ENCODE data around the gene PTGES3L.
"Not testable (repeated sequence)": the region's sequence is repeated elsewhere in the genome, so short reads cannot be mapped to it uniquely, and the experiment has no call there.

The PTGES3L gene

DNA sequence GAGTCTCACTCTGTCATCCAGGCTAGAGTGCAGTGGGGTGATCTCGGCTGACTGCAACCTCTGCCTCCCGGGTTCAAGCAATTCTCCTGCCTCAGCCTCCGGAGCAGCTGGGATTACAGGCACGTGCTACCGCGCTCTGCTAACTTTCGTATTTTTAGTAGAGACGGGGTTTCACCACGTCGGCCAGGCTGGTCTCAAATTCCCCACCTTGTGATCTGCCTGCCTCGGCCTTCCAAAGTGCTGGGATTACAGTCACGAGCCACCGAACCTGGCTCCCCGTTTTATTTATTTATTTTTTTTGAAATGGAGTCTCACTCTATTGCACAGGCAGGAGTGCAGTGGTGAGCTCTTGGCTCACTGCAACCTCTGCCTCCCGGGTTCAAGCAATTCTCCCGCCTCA lies 4.2 kb downstream of the PTGES3L start:
- not testable (repeated sequence) for DNase-seq

DNA sequence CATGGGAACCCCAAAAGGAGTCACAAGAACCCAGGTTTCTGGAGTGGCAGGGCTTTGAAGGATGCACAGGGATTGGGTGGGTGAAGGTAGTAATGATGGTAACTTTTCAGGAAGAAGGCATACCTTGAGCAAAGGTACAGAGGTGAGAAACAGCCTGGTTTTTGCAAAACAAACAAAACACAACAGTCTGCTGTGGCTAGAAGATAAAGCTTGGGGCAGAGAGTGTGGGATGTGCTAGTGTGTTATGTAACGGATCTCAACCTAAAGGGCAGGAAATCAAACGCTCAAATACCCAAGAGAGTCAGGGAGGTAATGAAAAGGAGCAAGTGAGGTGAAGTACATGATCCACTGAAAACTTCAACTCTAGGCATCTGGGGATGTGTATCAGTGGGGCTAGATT lies 4.6 kb downstream of the PTGES3L start:
- no peak for DNase-seq

DNA sequence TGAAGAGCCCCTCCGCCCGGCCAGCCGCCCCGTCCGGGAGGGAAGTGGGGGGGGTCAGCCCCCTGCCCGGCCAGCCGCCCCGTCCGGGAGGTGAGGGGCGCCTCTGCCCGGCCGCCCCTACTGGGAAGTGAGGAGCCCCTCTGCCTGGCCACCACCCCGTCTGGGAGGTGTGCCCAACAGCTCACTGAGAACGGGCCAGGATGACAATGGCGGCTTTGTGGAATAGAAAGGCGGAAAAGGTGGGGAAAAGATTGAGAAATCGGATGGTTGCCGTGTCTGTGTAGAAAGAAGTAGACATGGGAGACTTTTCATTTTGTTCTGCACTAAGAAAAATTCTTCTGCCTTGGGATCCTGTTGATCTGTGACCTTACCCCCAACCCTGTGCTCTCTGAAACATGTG lies 6.6 kb downstream of the PTGES3L start:
- DNase-seq = not testable (repeated sequence)

DNA sequence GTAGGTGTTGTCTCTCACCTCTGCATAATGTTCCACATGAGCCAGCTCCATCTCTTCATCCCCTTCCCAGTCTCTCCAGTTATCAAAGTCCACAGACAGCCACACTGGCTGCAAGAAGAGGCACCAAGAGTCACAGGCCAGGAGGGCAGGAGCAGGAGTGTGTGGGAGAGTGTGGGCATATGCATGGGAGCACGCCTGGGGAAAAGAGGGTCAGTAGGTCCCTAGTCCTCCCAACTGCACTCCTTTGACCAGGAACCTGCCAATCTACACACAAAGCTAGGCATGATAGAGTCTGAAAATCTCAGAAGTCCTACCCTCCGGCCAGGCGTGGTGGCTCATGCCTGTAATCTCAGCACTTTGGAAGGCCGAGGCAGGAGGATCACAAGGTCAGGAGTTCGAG lies 8.3 kb downstream of the PTGES3L start:
- DNase-seq = no peak

DNA sequence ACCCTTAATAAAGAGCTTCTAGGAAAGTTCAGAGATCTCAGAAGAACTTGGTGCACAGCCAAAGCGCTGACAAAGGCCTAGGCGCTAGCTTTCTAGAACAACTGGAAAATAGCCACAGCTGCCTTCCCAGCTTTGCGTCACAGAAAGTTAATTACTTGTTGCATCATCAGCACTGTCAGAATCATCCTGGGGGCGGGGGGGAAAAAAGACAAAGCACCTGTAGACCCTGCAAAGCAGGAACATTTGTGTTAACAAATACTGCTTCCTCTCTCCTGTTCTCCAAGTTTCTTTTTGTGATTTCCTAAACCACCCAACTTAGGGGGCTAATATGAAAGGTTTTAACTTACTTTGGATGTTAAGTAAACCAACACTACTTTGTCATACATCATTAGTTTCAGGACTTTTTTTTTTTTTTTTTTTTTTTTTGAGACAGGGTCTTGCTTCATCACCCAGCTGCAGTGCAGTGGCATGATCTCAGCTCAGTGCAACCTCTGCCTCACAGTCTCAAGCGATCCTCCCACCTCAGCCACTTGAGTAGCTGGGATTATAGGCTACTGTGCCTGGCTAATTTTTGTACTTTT lies 10.8 kb downstream of the PTGES3L start:
- peak in 1 of 3 experiments; percentile 18 for DNase-seq

DNA sequence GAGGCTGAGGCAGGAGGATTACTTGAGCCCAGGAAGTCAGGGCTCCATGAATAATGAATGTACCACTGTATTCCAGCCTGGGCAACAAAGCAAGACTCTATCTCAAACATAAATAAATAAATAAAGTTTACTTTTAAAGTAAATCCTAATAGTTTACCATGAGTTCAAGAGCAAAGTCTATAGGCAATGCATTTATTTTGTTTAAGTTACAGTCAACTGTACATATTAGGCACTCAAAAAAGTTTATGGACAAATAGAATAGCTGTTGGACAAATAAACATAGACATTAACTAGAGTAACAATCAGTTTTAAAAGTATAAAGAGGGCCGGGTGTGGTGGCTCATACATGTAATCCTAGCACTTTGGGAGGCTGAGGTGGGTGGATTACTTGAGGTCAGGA lies 12.0 kb downstream of the PTGES3L start:
- no peak for DNase-seq

DNA sequence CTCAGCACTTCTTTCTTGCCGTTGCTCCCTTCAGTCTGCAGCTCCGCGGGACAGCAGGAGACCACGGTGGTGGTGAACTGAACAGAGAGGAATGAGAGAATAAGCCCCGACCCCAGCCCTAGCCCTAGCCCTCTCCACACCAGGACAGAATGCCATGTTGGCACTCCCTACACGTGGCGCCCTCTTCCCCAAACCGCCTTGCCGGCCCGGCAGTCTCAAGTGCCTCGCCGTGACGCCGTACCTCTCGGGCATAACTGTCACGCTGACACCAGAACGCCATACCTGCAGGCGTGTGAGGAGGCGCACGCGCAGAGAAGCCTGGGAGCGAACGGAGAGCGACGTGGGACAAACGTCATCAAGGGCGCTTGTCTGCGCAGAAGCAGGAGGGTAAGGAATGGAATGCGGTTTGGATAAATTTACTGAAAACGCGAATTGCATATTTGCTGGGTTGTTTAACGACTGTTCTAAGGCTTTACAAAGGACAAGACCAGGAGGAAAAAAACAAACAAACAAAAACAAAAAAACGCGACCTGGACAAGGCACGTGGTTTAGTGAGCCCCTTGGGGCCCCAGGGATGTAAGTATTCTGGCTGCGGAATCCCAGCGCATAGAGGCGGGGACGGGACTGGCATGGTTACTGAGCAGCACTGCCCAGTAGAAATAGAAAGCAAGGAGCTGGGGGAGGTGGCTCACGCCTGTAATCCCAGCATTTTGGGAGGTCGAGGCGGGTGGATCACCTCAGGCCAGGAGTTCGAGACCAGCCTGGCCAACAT lies 15.5 kb downstream of the PTGES3L start, which contains the start of gene AARSD1:
Gene AARSD1 (minus strand): TSS at position 294 of the 772 bp plus-strand sequence. CDS start 14 bp downstream, at position 280.
- peak; percentile 91 to 95 (median 95) for DNase-seq

DNA sequence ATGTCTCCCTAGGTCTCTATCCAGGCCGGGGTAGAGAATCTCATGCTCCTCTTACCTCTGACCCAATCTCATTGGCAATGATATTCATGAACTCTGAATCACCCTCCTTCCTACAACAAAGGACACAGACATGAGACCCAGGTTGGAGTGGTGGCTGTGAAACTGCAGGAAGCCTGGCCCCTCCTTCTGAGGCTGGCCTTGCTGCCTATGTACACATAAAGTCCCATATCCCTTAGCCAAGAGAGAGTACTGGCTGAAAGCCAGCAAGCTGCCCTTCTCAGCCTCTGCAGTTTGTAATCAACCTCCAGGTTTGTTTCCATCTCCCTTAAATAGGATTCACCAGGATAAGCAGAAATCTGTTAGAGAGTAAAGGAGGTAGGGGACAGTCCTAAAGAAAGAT lies 26.2 kb downstream of the PTGES3L start:
- DNase-seq = no peak

DNA sequence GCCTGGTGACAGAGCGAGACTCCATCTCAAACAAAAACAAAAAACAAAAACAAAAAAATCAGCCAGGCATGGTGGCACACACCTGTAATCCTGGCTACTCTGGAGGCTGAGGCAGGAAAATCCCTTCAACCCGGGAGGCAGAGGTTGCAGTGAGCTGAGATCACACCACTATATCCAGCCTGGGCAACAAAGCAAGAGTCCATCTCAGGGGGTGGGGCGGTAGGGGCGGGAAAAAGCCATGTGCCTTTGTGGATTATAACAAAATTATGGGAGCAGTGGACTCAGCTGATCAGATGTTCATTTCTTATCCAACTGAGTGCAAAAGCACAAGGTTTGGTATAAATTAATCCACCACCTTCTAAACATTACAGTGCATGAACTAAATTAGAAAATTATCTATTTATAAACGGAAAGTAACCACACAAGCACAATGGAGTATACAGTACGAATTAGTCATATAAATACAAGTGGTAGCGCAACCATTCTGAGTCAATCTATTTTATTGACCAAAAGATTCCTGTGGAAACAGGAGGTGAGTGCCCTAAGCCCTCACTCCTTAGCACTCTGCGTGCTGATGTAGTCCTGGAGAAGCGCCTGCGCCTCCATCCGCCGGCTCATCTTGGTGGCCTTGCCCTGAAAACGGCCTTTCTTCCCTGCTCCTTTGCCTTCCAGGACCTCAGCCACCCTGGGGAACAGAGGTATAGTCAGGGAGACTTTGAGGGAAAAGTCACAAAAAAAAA lies 29.7 kb downstream of the PTGES3L start:
- no peak for DNase-seq

DNA sequence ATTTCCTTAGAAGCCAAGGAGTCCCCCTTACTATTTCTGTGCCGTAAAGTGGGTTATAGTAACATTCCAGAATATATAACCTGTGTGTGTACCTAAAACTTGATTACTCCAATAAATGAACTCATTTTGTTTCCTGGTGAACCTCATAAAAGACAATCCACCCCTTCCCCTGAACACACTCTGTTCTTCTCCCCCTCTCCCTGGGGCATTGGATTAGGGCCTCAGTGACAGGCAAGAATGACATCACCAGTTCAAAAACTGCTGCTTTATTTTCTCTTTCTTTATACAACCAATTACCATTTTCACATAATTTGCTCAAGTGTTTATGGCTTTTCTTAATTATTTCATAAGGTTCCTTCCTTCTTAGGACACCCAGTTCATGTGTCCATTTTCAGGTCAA lies 33.1 kb downstream of the PTGES3L start:
- DNase-seq = no peak

DNA sequence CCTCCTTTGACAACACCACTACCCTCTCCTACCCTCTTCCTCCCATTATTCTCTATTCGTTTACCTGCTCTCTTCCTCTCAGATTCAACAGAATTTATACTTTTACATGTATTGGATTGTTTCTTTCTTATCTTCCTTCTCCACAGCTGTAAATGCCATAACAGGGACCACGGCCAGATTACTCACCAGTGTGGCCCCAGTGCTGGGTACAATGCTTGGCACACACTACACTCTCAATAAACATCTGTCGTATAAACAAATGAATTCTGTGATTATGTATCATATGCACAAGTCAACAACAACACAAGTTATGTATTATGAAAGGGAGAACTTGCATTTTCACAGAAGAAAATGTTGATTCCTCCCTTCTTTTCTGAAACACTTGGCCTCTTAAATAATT lies 35.7 kb downstream of the PTGES3L start:
- no peak for DNase-seq

DNA sequence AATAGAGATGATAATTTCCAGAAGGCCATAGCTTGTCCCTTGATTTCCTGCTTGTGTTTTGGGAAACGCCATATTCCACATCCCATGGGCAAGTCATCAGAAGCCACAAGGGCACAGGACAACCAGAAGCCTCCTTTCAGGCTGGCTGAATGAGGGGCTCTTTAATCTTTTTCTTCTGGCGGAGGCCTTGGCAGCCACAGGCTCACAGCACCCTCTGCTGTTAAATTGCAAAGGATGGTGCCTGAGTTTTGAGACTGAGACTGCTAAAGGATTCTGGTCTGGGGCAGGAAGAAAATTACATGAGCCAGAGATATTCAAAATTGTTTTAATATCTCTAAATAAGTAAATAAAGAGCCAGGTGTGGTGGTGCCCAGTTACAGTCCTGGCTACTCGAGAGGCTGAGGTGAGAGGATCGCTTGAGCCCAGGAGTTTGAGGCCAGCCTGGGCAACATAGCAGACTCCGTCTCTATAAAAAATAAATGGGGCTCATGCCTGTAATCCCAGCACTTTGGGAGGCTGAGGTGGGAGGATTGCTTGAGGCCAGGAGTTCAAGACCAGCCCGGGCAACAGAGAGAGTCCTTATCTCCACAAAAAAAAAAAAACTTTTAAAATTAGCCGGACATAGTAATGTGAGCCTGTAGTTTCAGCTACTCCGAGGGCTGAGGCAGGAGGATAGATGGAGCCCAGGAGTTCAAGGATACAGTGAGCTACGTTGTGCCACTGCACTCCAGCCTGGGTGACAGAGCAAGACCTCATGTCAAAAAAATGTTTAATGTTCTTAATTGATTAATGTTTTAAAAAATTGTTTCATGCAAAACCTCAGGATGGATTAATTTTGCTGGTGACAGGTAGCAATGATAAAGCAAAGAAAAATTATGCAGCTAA lies 41.9 kb downstream of the PTGES3L start:
- DNase-seq = peak in 2 of 3 experiments; percentile 48 to 78

DNA sequence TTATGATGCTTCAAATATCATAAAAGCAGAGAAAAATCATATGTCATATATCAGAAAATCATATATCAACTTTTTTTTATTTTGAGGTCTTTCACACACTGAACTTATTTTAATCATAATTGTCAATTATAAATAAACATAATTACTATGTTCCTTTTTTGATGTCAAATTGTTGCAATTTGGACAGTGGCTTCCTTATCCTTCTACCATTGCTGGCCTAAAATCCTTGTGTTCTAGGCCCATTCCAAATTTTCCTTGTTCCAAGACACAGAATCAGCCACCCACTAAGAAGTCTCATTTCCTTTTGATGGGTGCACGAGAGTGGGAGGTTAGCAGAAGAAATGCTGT lies 50.4 kb downstream of the PTGES3L start:
- DNase-seq = no peak

DNA sequence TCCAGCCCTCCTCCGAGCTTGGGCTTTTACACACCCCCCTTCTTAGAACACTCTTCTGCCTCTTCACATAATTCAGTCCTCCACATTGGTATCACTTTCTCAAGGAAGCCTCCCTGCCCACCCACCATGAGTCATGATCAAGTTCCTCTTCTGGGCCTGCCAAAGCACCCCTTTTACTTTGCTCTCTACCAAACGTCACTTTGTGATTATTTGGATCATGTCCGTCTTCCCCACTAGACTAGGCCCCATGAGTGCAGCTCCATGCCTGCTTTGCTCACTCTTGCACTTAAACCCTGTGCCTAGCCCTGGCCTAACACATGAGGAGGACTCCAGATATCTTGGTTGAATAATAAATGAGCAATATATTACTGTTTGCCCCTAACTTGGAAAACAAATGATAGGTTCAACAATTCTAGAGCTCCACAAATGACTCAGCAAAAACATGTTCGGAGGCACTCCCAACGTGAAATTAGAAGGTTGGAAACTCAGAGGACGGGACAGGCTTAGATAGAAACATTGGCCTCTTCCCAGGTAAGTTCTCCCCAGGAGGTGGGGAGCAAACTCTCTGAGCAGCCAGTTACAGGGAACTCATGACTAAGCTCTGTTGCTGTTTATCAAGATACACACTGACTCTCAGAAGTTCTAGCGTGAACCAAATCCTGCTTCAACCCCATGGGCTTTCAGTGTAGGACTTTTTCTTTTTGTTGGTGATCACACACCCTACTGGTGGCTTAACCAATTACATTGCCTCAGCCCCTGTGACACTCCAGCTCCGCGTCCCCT lies 51.0 kb downstream of the PTGES3L start:
- peak in 2 of 3 experiments; percentile 44 to 74 for DNase-seq

DNA sequence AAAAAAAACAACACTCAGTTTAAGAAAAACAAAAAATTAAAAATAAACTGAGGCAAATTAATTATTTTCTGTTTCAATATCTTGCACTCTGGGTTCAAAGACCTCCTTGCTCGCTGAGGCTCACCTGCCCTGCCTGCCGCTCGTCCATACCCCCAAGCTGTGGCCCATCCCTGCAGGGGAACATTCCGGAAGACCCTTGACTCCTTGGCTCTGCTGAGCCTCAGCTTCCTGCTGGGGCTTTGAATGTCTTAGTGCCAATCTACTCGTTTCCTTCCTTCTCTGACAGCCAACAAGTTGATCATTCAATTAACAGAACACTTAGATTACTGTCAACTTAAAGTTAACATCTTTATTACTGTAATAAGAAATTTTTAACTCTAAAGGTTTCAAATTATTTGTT lies 55.0 kb downstream of the PTGES3L start:
- no peak for DNase-seq

DNA sequence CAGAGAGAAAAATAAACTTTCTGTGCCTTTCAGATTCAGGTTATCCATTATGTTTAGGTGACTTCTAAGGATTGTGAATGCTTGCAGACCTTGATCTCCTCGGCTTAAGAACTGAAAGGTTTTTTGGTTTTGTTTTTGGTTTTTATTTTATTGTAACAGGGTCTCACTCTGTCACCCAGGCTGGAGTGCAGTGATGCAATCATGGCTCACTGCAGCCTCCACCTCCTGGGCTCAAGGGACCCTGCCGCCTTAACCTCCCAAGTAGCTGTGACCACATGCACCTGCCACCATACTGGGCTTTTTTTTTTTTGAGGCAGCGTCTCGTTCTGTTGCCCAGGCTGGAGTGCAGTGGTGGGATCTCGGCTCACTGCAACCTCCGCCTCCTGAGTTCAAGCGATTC lies 56.4 kb downstream of the PTGES3L start:
- not testable (repeated sequence) for DNase-seq

DNA sequence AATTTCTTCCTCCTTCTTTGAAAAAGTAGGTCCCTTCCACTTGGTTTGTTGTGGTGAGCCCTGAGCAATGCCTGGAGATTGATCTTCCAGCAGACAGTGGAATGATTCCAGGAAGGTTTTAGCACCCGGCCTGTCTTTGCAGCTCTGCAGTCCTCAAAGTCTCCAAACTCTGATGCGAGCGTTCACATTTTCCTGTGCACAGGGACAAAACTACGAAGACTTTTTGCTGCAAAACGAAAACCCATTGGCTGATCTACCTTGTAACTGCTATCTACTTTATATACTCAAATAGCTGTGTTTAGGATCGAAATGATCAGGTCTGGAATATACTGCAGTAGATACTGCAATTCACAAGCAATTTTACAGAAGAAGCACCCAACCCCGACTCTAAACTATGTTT lies 57.6 kb downstream of the PTGES3L start:
- DNase-seq = no peak

DNA sequence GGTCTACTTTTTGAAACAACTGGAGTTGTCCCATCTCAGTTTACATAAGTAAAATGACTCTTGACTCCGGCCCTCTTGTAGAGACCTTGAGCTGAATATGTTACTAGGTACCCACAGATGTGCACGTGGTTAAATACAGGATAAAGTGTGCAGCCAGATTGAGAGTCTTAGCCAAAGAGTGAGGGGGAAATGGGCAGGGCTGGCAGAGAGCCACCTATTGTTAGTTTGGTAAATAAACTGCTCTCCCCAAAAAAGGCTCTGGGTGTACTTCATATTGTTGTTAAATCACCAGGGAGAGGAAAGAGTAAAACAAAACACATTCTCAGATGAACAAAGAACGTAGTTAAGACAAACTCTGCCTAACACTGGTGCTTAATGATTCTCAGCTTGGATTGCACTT lies 59.0 kb downstream of the PTGES3L start:
- DNase-seq = peak in 2 of 3 experiments; percentile 44 to 76

DNA sequence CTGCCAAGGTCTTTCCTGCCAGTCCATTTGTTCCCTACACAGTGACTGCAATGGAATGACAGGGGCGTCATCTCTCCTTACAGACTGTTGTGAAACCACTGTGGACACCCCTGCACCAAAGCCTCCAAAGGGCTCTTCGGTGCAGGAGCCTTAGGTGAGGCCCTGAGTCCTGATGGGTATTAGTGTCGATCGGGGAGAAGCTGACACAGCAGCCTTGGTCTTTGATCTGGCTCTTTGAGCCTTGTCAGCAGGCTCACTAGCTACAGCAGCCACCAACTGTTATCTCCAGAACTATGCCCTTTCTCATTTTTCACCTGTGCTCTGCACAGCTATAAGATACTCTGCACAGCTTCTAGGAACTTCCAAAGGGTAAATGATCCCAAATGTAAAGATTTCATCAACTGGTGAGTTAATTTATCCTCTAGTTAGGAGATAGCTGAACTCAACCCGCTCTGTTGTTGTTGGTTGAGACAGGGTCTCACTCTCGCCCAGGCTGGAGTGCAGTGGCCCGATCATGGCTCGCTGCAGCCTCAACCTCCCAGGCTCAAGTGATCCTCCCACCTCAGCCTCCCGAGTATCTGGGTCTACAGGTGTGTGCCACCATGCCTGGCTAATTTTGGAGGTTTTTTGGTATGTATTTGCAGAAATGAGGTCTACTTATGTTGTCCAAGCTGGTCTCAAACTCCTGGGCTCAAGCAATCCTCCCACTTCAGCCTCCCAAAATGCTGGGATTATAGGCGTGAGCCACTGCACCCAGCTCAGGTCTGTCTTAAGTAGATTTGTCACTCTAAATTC lies 59.6 kb downstream of the PTGES3L start:
- DNase-seq = peak in 2 of 3 experiments; percentile 50 to 69

DNA sequence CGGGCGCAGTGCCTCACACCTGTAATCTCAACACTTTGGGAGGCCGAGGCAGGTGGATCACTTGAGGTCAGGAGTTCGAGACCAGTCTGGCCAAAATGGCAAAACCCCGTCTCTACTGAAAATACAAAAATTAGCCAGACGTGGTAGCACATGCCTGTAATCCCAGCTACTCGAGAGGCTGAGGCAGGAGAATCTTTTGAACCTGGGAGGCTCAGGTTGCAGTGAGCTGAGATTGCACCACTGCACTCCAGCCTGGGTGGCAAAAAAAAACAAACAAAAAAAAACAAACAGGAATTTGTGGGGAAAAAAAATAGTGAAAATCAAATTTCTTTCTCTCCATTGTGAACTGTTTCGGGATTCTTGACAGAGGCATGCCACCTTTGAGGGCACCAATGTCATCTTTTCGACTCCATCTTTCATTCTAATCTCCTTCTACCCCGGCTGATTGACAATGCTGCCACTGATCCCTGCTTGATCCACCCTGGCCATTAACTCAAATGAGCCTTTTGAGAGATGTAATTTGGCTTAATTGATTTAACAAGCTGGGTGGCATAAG lies 60.3 kb downstream of the PTGES3L start:
- DNase-seq = peak in 1 of 3 experiments; percentile 50

Data from NCI-H1417 (cell line).